NCI-H1105 (cell line): Measurements from ENCODE around the gene EPHA4.

Experiments used
- DNase-seq: peaks from one replicate; lab custom pipeline; 2025; lab: John Stamatoyannopoulos, UW

The EPHA4 gene

DNA sequence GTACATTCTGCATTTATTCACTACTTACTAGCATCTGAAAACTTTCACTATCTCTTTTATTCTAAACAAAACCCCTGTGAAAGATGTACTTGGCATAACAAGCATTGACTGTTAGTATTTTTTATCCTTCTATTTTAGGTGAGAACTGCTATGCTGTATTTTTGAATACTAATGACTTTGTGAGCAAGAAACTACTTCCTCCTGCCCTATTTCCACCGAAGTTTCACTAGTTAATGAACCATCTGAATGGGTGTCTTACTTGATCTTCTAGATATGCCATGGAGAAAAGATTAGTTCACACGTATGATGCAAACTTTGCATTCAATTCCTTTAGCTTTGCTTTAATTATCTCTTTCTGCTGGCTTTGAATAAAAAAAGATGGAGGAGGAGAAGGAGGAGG, 68.1 kb downstream of the EPHA4 start:
- no peak for DNase-seq

- DNase-seq, result no peak
Observed at GRCh38 chr2:221502270-221503010, 69.7 kb downstream of the EPHA4 start.

DNA sequence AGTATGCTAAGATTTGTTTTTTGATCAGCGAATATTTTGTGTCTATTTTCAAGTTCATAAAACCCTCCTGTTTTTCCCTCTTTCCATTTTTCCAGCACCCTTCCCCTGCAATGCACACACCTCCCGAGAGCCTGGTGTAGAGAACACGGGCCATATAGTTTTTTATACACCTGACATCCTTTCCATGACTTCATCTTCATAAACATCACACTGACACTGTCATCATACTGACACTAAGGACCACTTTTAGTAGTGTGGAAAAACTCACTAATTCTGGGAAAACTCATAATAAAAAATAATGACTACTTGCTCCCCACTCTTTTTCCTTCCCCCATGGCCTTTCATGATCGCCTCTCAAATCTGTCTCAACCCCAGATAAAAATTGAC, 70.2 kb downstream of the EPHA4 start:
- DNase-seq, result no peak

DNA sequence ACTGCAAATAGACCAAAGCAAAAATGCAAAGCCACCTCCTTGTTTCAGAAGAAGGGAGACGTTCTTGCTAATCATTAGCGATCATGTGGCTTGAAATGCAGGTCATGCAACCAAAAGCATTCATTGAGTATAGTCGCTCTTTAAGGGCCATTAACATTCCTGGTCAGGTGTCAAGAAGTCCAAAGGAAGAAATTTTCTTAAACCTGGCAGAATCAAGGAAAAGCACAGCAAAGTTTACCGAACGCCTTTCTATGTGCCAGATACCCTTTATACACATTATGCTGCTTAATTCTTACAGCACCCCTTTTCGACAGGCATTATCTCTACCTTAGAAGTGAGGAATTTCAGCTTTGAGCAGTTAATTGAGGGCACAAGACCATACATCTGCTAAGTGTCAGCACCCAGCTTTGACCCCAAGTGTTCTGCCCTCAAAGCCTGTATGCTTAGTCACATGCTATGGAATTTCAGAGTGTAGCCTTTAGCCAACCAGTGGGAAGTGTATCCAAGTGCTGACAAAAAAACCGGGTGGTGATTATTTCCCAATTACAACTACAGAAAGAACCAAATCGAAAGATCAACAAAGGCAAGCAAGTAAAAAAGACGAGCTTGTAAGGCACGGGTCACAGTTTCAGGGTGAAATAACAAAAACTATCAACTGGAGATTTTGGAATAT, 70.8 kb downstream of the EPHA4 start:
- DNase-seq, result no peak

DNA sequence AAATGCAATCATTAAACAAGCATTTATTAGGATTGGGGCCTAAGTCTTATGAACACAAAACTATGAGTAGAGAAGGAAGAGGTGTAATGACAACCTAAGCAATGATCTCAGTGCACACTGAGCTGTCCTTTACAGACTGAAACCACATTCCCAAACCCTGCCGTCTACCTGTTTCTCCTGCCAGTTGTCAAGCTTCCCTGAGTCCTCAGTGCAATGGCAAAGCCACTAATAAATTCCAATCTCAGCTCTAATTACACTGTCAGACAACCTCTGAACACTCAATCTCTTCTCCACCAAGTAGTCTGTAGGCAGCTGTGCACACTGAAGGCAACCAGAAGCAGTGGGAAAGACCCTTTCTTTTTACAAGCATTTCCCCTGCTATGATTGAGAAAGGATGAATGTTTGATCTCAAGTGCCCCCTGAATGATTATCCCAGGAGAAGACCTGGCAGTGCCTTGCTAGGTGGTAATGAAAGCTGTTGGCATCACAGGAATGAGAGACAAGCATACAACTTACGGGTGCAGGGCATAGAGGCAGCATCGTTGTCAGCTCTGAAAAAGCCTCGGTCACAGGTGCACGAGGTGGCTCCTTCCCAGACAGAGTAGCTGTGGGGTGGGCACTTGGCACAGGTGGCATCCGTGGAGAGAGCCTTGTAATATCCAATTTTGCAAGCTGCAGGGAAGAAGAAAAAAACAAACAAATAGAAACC, 71.4 kb downstream of the EPHA4 start:
- no peak for DNase-seq

DNA sequence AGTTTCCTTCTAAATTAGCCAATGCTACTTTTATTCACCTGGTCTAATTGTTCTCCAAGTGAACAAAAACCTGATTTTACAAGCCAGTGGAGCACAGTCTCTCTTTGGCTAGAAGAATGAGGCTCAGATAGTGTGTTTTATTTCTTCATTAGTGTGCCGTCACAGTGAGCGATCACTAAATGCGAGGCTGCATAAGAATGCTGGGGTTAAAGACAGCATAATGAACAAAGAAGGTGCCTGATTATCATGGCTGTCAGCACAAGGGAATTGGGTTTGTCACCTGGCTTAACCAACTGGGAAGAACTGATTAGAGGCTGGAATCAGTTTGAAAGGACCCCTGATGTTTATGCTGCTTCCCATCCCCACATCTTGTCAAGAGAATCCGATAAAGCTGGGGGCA, 76.4 kb downstream of the EPHA4 start:
- no peak for DNase-seq

DNA sequence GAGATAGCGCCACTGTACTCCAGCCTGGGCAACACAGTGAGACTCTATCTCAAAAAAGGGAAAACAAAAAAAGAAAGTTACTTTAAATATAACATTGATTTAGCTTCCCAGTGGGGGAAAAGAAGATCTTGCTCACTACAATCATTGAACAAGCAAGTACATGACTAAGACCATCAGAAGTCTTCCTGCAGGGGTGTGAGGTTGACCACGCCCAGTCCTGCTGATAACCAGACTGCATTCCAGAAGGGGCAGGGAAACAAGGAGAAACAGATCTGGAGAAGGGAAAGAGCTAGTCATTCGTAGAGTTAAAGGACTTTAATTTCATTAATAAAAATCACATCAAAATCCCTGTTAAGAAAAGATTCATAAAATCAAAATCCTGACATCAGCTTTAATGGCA, 77.5 kb downstream of the EPHA4 start:
- no peak for DNase-seq

DNA sequence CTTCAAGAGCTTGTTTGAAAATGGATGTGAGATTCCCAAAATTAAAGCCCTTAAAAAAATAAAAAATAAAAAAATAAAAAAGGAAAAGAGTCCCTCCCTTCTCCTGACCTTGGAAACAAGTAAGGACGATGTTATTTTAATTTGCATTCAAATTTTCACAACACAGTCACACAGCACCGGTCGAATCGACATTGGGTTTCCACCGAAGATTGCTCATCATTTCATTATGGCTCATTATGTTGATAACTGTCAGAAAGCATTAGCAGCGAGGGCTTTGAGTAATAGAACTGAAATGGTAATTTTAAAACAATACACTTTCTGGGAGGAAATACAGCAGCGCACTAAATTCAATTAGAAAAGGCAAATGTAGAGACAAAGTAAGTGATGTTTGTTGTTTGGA, 78.7 kb downstream of the EPHA4 start:
- DNase-seq, result no peak

GRCh38 chr2:221492636-221493035, 79.5 kb downstream of the EPHA4 start:
- no peak for DNase-seq

- no peak for DNase-seq
Observed at GRCh38 chr2:221490506-221491060, 81.5 kb downstream of the EPHA4 start.

DNA sequence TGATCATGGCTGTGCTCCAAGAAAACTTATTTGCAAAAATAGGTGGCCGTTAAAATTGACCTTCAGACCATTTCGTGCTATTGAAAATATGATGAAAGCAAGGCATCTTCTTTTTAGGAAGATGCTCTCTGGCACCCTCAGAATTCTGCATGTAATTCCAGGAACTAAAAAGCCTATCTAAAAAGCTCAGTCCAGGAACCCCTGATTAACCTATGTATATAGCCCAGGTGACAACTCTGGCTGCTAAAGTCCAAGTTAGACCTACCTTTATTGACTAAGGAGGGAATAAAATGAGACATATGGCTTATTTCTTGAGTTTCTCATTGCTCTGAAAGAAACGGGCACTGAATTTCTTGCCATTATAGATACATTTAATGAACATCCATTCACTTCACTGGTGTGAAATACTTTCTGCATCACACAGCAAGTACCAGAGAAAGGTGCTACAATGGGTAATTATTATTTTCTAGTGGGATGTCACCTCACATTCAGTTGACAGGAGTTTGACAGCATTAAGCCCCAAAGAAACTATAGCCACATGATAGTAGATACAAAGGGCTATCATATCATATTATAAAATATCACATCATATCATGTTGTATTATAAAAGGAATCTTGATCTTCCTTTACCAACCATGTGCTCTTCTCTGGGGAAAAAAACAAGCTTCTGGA, 83.8 kb downstream of the EPHA4 start:
- peak; percentile 11 for DNase-seq

- no peak for DNase-seq
Observed at GRCh38 chr2:221486106-221486505, 86.0 kb downstream of the EPHA4 start.

DNA sequence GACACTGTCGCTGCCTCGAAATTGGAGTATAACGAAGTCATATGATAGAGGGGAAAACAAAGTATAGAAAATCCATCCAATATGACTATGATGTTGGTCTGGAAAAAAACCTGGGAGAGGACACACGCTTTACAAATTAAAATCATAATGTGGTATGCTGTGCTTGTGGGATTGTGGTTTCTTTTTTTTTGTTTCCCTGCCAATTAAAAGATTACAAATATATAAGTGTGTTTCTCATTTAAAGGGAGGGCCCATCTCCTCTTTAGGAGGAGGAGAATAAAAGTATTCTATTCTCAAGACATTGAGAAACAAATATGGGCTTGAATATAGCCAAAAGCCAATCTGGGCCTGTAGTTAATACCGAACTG, 86.6 kb downstream of the EPHA4 start:
- DNase-seq, result no peak

DNA sequence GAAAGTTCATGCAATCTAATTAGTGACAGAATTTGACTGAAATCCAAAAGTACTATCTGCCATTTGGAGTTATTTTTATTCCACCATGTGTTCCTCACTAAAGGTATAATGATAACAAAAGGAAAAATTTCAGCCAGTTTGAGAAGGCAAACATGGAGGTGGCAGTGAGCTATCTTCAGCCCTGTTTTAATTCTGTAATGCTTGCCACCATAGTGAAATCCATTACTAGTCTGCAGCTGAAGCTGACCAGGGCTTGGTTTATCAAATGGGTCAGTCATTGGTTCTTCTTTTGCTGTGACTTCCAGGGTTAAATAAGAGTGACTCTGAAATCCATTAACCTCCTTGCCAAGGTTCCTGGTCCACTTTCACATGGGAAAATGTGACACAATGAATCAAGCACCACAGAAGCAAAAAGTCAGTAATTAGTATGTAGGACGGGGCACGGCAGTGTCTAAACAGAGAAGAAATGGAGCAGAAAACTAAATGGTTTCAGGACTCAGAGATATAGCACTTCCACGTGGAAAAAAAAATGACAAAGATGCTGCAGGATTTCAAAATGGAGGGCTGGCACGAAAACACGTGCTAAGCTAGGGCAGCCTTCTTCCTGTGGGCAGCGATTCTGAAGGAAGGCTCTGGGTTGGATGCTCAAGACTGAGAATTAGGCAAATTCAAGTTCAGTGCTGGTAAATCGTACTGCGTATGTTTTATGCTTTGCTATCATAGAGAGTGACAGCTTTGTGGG, 87.2 kb downstream of the EPHA4 start:
- no peak for DNase-seq

DNA sequence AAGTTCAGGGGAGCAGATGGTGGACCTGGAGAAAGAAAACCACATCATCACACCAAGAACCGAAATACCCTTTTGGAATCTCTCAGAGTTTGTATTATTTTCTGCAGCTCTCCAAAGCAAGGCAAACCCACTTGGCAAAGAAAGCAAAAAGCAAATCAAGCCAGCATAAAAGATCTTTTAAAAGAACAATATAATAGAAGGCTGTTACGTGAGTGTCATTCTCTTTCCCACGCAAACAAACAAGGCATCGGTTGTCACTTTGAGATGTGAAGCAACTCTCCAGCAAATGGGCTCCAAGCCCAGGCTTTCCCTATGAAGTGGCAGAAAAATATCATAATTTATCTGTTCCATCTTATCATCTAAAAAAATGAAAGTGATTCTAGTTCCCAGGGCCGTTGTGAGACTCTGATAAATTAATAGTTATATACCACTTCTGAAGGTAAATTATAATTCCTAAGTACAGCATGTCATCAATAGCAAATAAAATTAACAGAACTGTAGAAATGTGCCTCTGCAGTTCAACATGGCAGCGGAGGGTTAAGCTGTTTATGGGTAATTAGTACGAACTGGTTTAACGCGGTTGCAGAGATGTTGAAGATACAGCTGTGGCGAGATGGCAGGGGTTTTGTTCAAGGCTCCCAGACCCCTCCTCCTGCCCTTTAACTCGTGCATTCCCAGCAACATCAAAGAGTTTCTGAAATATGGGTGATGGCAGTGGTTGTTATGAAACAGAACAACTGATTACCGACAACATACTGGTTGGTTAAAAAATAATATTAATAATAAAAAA, 89.2 kb downstream of the EPHA4 start:
- peak; percentile 4 for DNase-seq

DNA sequence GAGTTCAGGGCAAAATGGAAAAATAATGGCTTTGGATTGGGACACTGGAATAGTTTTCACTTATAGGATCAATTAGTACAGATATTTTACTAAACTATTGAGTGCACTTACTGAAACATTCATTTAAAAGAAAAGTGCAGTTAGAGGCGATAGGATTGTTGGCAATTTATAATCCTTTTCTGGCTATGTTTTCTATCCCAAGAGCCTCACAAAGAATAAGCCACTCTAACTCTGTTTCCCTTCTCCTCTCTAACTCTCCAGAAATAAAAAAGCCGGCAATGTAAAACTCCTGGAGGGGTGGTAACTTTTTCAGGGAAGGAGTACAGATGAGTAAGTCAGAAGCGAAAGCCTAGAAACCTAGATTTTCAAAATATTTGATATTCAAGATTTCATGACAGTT, 91.3 kb downstream of the EPHA4 start:
- DNase-seq, result no peak

GRCh38 chr2:221480163-221480562, 91.9 kb downstream of the EPHA4 start:
- no peak for DNase-seq

DNA sequence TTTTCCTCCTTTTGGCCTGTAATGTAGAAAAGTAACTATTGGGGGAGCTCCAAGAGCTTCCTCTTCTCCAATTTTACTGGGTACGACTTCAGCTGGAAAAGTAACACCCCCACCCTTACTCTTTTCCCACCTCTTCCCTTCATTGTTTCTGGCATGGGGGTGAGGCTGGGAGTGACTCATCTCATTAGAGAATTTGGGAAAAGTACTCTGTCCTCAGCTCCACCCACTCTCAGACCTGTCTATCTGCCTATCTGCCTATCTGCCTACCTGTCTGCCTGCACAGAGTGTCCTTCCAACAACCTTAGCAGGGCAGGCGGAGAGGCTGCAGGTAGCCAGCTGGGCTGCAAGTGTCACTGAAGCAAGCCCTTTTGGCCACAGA, 93.6 kb downstream of the EPHA4 start:
- DNase-seq, result no peak

DNA sequence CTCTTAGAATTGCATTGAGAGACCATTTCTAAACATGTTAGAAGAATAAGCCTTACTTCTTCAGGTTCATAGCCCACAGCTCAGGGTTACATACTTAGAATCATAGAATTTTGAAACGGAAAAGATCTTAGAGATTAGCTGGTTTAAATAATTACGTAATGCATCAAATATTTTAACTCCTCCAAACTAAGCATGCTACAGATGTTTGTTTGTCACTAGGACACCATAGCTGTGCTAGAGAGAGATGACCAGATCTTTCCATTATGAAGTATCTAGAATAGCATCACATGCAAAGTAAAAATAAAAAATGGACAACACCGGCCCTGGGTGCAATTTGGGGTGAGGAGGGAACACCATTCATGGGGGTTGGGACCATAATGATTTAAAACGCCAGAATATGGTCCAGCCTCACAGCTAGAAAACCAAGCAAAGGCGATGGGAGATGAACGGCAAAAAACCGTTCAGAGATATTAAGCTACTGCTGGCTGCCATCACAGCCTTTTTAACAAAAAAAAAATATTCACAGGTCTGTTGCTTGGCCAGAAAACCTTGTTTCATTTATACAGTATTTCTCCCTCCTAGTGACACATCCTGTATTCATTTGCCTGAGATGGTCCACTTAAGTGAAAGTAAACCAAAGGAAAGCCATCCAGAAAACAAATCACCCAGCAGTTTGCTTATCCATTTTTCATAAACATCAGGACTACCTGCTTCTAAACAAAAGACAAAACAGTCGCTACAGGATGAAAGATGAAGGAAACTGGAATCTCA, 94.2 kb downstream of the EPHA4 start:
- no peak for DNase-seq

GRCh38 chr2:221476195-221476594, 95.9 kb downstream of the EPHA4 start:
- no peak for DNase-seq
